H1 (cell line): Measurements from ENCODE around the gene CETN2. TPM values are rescaled to one million over a fixed set of nuclear protein-coding genes. Genes with fewer than 3 reads are reported as not detected.
"Not testable (repeated sequence)": the region's sequence is repeated elsewhere in the genome, so short reads cannot be mapped to it uniquely, and the experiment has no call there.

Experiments
- CTCF ChIA-PET: fragments of 300-600 bp; sonication (Branson Sonifier 250); formaldehyde crosslinking; loops from one replicate; lab custom pipeline; 2021; ENCODE audit not compliant: partially characterized antibody; lab: Charles Lee
- POLR2A ChIA-PET: fragments of 300-600 bp; sonication (Branson Sonifier 250); formaldehyde crosslinking; loops from one replicate; lab custom pipeline; 2021; ENCODE audit warnings: inconsistent platforms; ENCODE audit not compliant: partially characterized antibody; lab: Charles Lee
- DNase-seq, 2 experiments: peaks; one replicate each; pipeline versions ENCODE4 v3.0.0 to v3.0.0-alpha.2; 2010 to 2022; ENCODE audit warnings: low spot score in 2 of 2, low read depth in 1 of 2, mixed read lengths in 1 of 2
- FAIRE-seq: peaks from 2 replicates; lab custom pipeline; 2011; peaks lifted over from hg19 to GRCh38; lab: Jason Lieb, UNC
- H2AFZ ChIP-seq: 2 replicates; pipeline ENCODE4 v1.8.1; 2012; ENCODE audit warnings: low read length, inconsistent platforms
- H2AK5ac ChIP-seq: 2 replicates; pipeline ENCODE4 v1.6.1; 2013; ENCODE audit warnings: low read depth, low read length
- H2BK120ac ChIP-seq: replicated peaks from 2 replicates; pipeline ENCODE3; 2013; ENCODE audit warnings: low read depth, low read length, inconsistent platforms
- H2BK12ac ChIP-seq: 2 replicates; pipeline ENCODE4 v1.6.1; 2013; ENCODE audit warnings: low read depth, low read length
- H2BK15ac ChIP-seq: 2 replicates; pipeline ENCODE4 v1.6.1; 2013; ENCODE audit warnings: low read length
- H2BK20ac ChIP-seq: 2 replicates; pipeline ENCODE4 v1.6.1; 2013; ENCODE audit warnings: low read length
- H2BK5ac ChIP-seq: 2 replicates; pipeline ENCODE4 v1.6.1; 2013; ENCODE audit warnings: low read depth, low read length
- H3K14ac ChIP-seq: 2 replicates; pipeline ENCODE4 v1.6.1; 2013; ENCODE audit warnings: inconsistent platforms; ENCODE audit not compliant: insufficient read length
- H3K18ac ChIP-seq: 2 replicates; pipeline ENCODE4 v1.6.1; 2013; ENCODE audit warnings: low read length; ENCODE audit errors: extremely low read depth
- H3K23ac ChIP-seq: 2 replicates; pipeline ENCODE4 v1.6.1; 2013; ENCODE audit warnings: inconsistent platforms; ENCODE audit not compliant: insufficient read length
- H3K23me2 ChIP-seq: 2 replicates; pipeline ENCODE4 v1.6.1; 2013; ENCODE audit warnings: low read depth, low read length
- H3K27ac ChIP-seq: 2 replicates; pipeline ENCODE4 v1.6.1; 2011; ENCODE audit warnings: low read depth, low read length, inconsistent platforms
- H3K27me3 ChIP-seq, 4 experiments: replicated peaks in 1 of 4; 1 replicate in 1 of 4; 2 replicates in 3 of 4; pipeline versions ENCODE4 v1.6.1 to v1.8.1; 2011 to 2013; ENCODE audit warnings: low read length in 3 of 4, mild to moderate bottlenecking in 3 of 4, inconsistent platforms in 2 of 4, mixed read lengths in 2 of 4, moderate library complexity in 1 of 4; ENCODE audit not compliant: control insufficient read depth in 3 of 4, insufficient read depth in 3 of 4; ENCODE audit errors: extremely low read depth in 1 of 4
- H3K36me3 ChIP-seq, 4 experiments: 2 replicates each; pipeline versions ENCODE4 v1.6.1 to v1.8.1; 2011 to 2013; ENCODE audit warnings: mild to moderate bottlenecking in 4 of 4, low read length in 3 of 4, moderate library complexity in 2 of 4, control low read depth in 1 of 4, inconsistent platforms in 1 of 4; ENCODE audit not compliant: insufficient read depth in 4 of 4, control insufficient read depth in 2 of 4
- H3K4ac ChIP-seq: replicated peaks from 2 replicates; pipeline ENCODE3; 2013; ENCODE audit warnings: low read length, low read depth, mixed read lengths, inconsistent platforms; ENCODE audit not compliant: insufficient read length
- H3K4me1 ChIP-seq, 4 experiments: replicated peaks in 1 of 4; 1 replicate in 1 of 4; 2 replicates in 3 of 4; pipeline versions ENCODE4 v1.6.1 to v1.8.1; 2011 to 2013; ENCODE audit warnings: low read length in 3 of 4, inconsistent platforms in 2 of 4, mixed read lengths in 1 of 4; ENCODE audit not compliant: insufficient read depth in 4 of 4, control insufficient read depth in 3 of 4
- H3K4me2 ChIP-seq, 2 experiments: 2 replicates each; pipeline versions ENCODE4 v1.6.1 to v1.8.1; 2011 to 2013; ENCODE audit warnings: low read depth in 2 of 2, low read length in 2 of 2, control low read depth in 1 of 2, inconsistent platforms in 1 of 2, mild to moderate bottlenecking in 1 of 2; ENCODE audit not compliant: insufficient read depth in 1 of 2
- H3K4me3 ChIP-seq, 4 experiments: fragments of 200-600, 300-600 bp in 1 of 4; sonication (generic), shearing (Covaris generic), sonication (Bioruptor Twin) in 1 of 4; 2 replicates each; pipeline versions ENCODE4 v1.5.1 to v1.8.1; 2011 to 2016; ENCODE audit warnings: low read length in 4 of 4, low read depth in 3 of 4, control low read depth in 2 of 4, inconsistent platforms in 2 of 4, mild to moderate bottlenecking in 2 of 4, mixed read lengths in 1 of 4, moderate library complexity in 1 of 4; ENCODE audit not compliant: insufficient read depth in 2 of 4; ENCODE audit errors: extremely low read depth in 1 of 4
- H3K56ac ChIP-seq: replicated peaks from 2 replicates; pipeline ENCODE3; 2013; ENCODE audit warnings: low read depth, mild to moderate bottlenecking, mixed read lengths, low read length, inconsistent platforms; ENCODE audit not compliant: insufficient read length
- H3K79me1 ChIP-seq: 2 replicates; pipeline ENCODE4 v1.6.1; 2013; ENCODE audit warnings: low read depth, low read length, control low read depth
- H3K79me2 ChIP-seq, 2 experiments: 2 replicates each; pipeline versions ENCODE4 v1.6.1 to v1.8.1; 2012 to 2013; ENCODE audit warnings: low read length in 2 of 2, mild to moderate bottlenecking in 2 of 2, inconsistent platforms in 1 of 2; ENCODE audit not compliant: insufficient read depth in 2 of 2, control insufficient read depth in 1 of 2
- H3K9ac ChIP-seq, 4 experiments: replicated peaks in 1 of 4; 1 replicate in 1 of 4; 2 replicates in 3 of 4; pipeline versions ENCODE4 v1.6.1 to v1.8.1; 2011 to 2013; ENCODE audit warnings: low read depth in 3 of 4, low read length in 3 of 4, control low read depth in 2 of 4, mild to moderate bottlenecking in 2 of 4, moderate library complexity in 2 of 4, inconsistent platforms in 1 of 4; ENCODE audit errors: extremely low read depth in 1 of 4
- H3K9me3 ChIP-seq, 2 experiments: 2 replicates each; pipeline versions ENCODE4 v1.6.1 to v1.8.1; 2012 to 2013; ENCODE audit warnings: mild to moderate bottlenecking in 2 of 2, moderate library complexity in 2 of 2, control low read depth in 1 of 2, inconsistent platforms in 1 of 2, low read depth in 1 of 2, low read length in 1 of 2, mixed read lengths in 1 of 2; ENCODE audit not compliant: insufficient read depth in 2 of 2
- H4K20me1 ChIP-seq, 2 experiments: replicated peaks in 1 of 2; 2 replicates each; pipeline versions ENCODE3 to v1.8.1; 2011 to 2013; ENCODE audit warnings: inconsistent platforms in 2 of 2, low read length in 2 of 2, mild to moderate bottlenecking in 1 of 2; ENCODE audit not compliant: insufficient read depth in 2 of 2, control insufficient read depth in 1 of 2
- H4K5ac ChIP-seq: 2 replicates; pipeline ENCODE4 v1.6.1; 2013; ENCODE audit warnings: low read length, low read depth, mixed read lengths, inconsistent platforms; ENCODE audit not compliant: insufficient read length
- H4K8ac ChIP-seq: 2 replicates; pipeline ENCODE4 v1.8.0; 2013; ENCODE audit warnings: mild to moderate bottlenecking, moderate library complexity, low read length, inconsistent platforms; ENCODE audit not compliant: insufficient read depth; ENCODE audit errors: extremely low read depth
- H4K91ac ChIP-seq: replicated peaks from 2 replicates; pipeline ENCODE3; 2013; ENCODE audit warnings: low read length, mixed read lengths, inconsistent platforms; ENCODE audit not compliant: insufficient read length
- WGBS, 2 experiments: shearing (Covaris generic) in 1 of 2; methylation state at CpG; one replicate each; pipeline versions ENCODE4 v1.1.6 to v1.1.7; 2013 to 2015; ENCODE audit warnings: low lambda C conversion rate in 2 of 2, mixed read lengths in 2 of 2, inconsistent platforms in 1 of 2, low coverage in 1 of 2, missing lambda C conversion rate in 1 of 2; ENCODE audit not compliant: insufficient replicate concordance in 2 of 2, insufficient coverage in 1 of 2, insufficient read length in 1 of 2; ENCODE audit errors: extremely low coverage in 1 of 2, missing lambda C conversion rate in 1 of 2; 5-methylcytosine and 5-hydroxymethylcytosine counted together
- polyA plus RNA-seq, 7 experiments: library from polyadenylated mRNA; depleted of rRNA in 3 of 7; stranded (reverse) in 5 of 7; unstranded in 2 of 7; fragments of >200 nt in 5 of 7; fragments of 200-250 nt in 2 of 7; gene quantifications; 1 replicate in 5 of 7; 2 replicates in 1 of 7; 4 replicates in 1 of 7; pipeline versions ENCODE4 v1.2.1 to v1.2.3, GENCODE V29; 2011 to 2013; ENCODE audit warnings: missing spikeins in 2 of 7, mixed read lengths in 2 of 7
- total RNA-seq: library from RNA; stranded (reverse); fragmentation: NEBNext Ultra II Directional; extraction: Animal tissue kit (Norgen Biotek cat#: 25700); gene quantifications from 2 replicates; pipeline ENCODE4 v1.2.1, GENCODE V29; 2021

The CETN2 gene
- total and polyA plus RNA-seq, 2 of the 8 experiments (the other 6 are each of a cell fraction or from before 2014, with no cell fraction given), result 13.1 to 24.3 TPM

DNA sequence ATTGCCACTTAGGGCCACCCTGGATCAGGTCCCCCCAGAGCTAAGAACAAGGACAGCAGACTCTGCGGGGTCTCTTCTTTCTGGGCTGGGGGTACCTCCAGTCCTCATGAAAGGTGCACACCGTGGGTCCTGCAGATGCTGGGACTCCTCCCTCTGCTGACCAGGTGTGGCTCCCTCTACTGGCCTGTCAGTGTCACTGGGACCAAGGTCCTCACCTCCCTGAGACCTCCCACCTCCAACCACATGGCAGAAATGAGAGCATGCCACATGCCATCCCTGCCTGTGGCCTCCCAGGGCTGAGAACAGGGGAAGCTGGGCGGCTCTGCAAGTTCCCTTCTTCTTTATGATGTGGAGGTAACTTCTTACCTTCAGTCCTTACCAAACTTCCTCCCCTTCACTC, 43.5 kb downstream of the CETN2 start:
- H3K27ac ChIP-seq, DNase-seq, H2BK12ac ChIP-seq, H2BK5ac ChIP-seq, H3K9me3 ChIP-seq, H3K4me1 ChIP-seq, H3K14ac ChIP-seq, H4K8ac ChIP-seq, H3K4me3 ChIP-seq, H3K23ac ChIP-seq, H2BK20ac ChIP-seq, H2AFZ ChIP-seq, H3K79me1 ChIP-seq, CTCF ChIA-PET, H3K56ac ChIP-seq, H3K4ac ChIP-seq, POLR2A ChIA-PET, H2BK15ac ChIP-seq, H3K18ac ChIP-seq, H4K5ac ChIP-seq, H3K27me3 ChIP-seq, H4K91ac ChIP-seq, H2AK5ac ChIP-seq, H3K9ac ChIP-seq, H4K20me1 ChIP-seq, H3K79me2 ChIP-seq, H3K23me2 ChIP-seq, H2BK120ac ChIP-seq, H3K4me2 ChIP-seq, H3K36me3 ChIP-seq: not testable (repeated sequence)
- FAIRE-seq, result peak; percentile 100
- no CpG with 5 or more reads among the region's 3 CpGs for WGBS, 2 experiments

Other genes with a start within 250 kb of the CETN2 start
- 8.6 and 9.6 TPM in 2 replicates for gene GABRQ, start 192.9 kb downstream of the CETN2 start, total RNA-seq
- gene GABRQ, start 192.9 kb downstream of the CETN2 start, polyA plus RNA-seq (2011; rRNA removed), result 6.2 and 6.3 TPM in 2 replicates
- not detected in 2 replicates for gene MAGEA3, start 132.0 kb downstream of the CETN2 start, total RNA-seq
- gene MAGEA3, start 132.0 kb downstream of the CETN2 start, polyA plus RNA-seq (2011; rRNA removed), result 0.06 TPM in 1 of 2 replicates, not detected in the other
- gene CSAG2, start 121.5 kb downstream of the CETN2 start, total RNA-seq, result not detected in 2 replicates
- 0.17 and 0.39 TPM in 2 replicates for gene CSAG2, start 121.5 kb downstream of the CETN2 start, polyA plus RNA-seq (2011; rRNA removed)
- 0.29 TPM in 1 of 2 replicates, not detected in the other for gene MAGEA2B, start 116.1 kb downstream of the CETN2 start, total RNA-seq
- gene MAGEA2B, start 116.1 kb downstream of the CETN2 start, polyA plus RNA-seq (2011; rRNA removed), result 1.3 and 1.6 TPM in 2 replicates
- not detected in 2 replicates for gene CSAG1, start 97.0 kb downstream of the CETN2 start, total RNA-seq
- gene CSAG1, start 97.0 kb downstream of the CETN2 start, polyA plus RNA-seq (2011; rRNA removed), result not detected in 2 replicates
- gene MAGEA12, start 97.0 kb downstream of the CETN2 start, total RNA-seq, result not detected in 2 replicates
- not detected in 2 replicates for gene MAGEA12, start 97.0 kb downstream of the CETN2 start, polyA plus RNA-seq (2011; rRNA removed)
- gene MAGEA2, start 76.9 kb downstream of the CETN2 start, total RNA-seq, result not detected in 2 replicates
- 0.77 and 1.4 TPM in 2 replicates for gene MAGEA2, start 76.9 kb downstream of the CETN2 start, polyA plus RNA-seq (2011; rRNA removed)
- gene CSAG3, start 71.5 kb downstream of the CETN2 start, total RNA-seq, result not detected in 2 replicates
- gene CSAG3, start 71.5 kb downstream of the CETN2 start, polyA plus RNA-seq (2011; rRNA removed), result 0.12 and 0.20 TPM in 2 replicates
- gene MAGEA6, start 61.1 kb downstream of the CETN2 start, total RNA-seq, result not detected in 2 replicates
- gene MAGEA6, start 61.1 kb downstream of the CETN2 start, polyA plus RNA-seq (2011; rRNA removed), result 0.08 and 0.17 TPM in 2 replicates
- gene NSDHL, start 306 bp upstream of the CETN2 start, total RNA-seq, result 30.5 and 31.5 TPM in 2 replicates
- gene NSDHL, start 306 bp upstream of the CETN2 start, polyA plus RNA-seq (2011; rRNA removed), result 26.8 and 34.6 TPM in 2 replicates
- gene ZNF185, start 67.3 kb upstream of the CETN2 start, total RNA-seq, result 15.4 and 15.6 TPM in 2 replicates
- 18.6 and 20.1 TPM in 2 replicates for gene ZNF185, start 67.3 kb upstream of the CETN2 start, polyA plus RNA-seq (2011; rRNA removed)
- gene PNMA5, start 163.4 kb upstream of the CETN2 start, total RNA-seq, result 0.11 and 0.27 TPM in 2 replicates
- gene PNMA5, start 163.4 kb upstream of the CETN2 start, polyA plus RNA-seq (2011; rRNA removed), result 0.11 and 0.14 TPM in 2 replicates
- 6.9 and 7.8 TPM in 2 replicates for gene PNMA3, start 225.7 kb upstream of the CETN2 start, total RNA-seq
- gene PNMA3, start 225.7 kb upstream of the CETN2 start, polyA plus RNA-seq (2011; rRNA removed), result 3.3 and 4.7 TPM in 2 replicates
- 5.7 and 6.0 TPM in 2 replicates for gene PNMA6A, start 241.7 kb upstream of the CETN2 start, total RNA-seq
- 2.2 and 3.2 TPM in 2 replicates for gene PNMA6A, start 241.7 kb upstream of the CETN2 start, polyA plus RNA-seq (2011; rRNA removed)